Mesendoderm (in vitro differentiated cells): ENCODE data around the gene NBPF1.
"Not testable (repeated sequence)": the region's sequence is repeated elsewhere in the genome, so short reads cannot be mapped to it uniquely, and the experiment has no call there.

Experiments
- DNase-seq: peaks from one replicate; pipeline ENCODE4 v3.0.0; 2013
- H2AK5ac ChIP-seq: 2 replicates; pipeline ENCODE4 v1.6.1; 2013; ENCODE audit warnings: low read length, inconsistent platforms
- H2BK120ac ChIP-seq: 2 replicates; pipeline ENCODE4 v1.6.1; 2013; ENCODE audit warnings: low read depth, mild to moderate bottlenecking, low read length, moderate library complexity, mixed read lengths
- H2BK15ac ChIP-seq: replicated peaks from 2 replicates; pipeline ENCODE4 v1.6.1; 2013; ENCODE audit warnings: low read depth, mild to moderate bottlenecking, moderate library complexity
- H2BK5ac ChIP-seq: 2 replicates; pipeline ENCODE4 v1.6.1; 2013; ENCODE audit warnings: low read length, inconsistent platforms
- H3K18ac ChIP-seq: 2 replicates; pipeline ENCODE4 v1.6.1; 2013; ENCODE audit warnings: mild to moderate bottlenecking, low read length, mixed read lengths
- H3K23ac ChIP-seq: one replicate; pipeline ENCODE4 v1.6.1; 2013; ENCODE audit warnings: low read length
- H3K27ac ChIP-seq: 2 replicates; pipeline ENCODE4 v1.5.1; 2013; ENCODE audit warnings: low read depth, mild to moderate bottlenecking, inconsistent platforms, low read length, moderate library complexity
- H3K27me3 ChIP-seq: 2 replicates; pipeline ENCODE4 v1.6.1; 2013; ENCODE audit warnings: low read length, control low read depth, mild to moderate bottlenecking, inconsistent platforms; ENCODE audit not compliant: insufficient read depth, poor library complexity
- H3K36me3 ChIP-seq: 2 replicates; pipeline ENCODE4 v1.6.1; 2013; ENCODE audit warnings: low read length, inconsistent platforms; ENCODE audit not compliant: control insufficient read depth, insufficient read depth
- H3K4ac ChIP-seq: one replicate; pipeline ENCODE4 v1.6.1; 2013; ENCODE audit warnings: low read depth, mild to moderate bottlenecking, low read length, moderate library complexity
- H3K4me1 ChIP-seq: 2 replicates; pipeline ENCODE4 v1.6.1; 2013; ENCODE audit warnings: low read depth, low read length, inconsistent platforms; ENCODE audit not compliant: control insufficient read depth
- H3K4me2 ChIP-seq: 2 replicates; pipeline ENCODE4 v1.6.1; 2013; ENCODE audit warnings: low read length
- H3K4me3 ChIP-seq: 2 replicates; pipeline ENCODE4 v1.5.1; 2013; ENCODE audit warnings: mild to moderate bottlenecking, low read length
- H3K56ac ChIP-seq: one replicate; pipeline ENCODE4 v1.6.1; 2013; ENCODE audit warnings: low read length
- H3K79me1 ChIP-seq: 2 replicates; pipeline ENCODE4 v1.6.1; 2013; ENCODE audit warnings: low read length, inconsistent platforms
- H3K79me2 ChIP-seq: 2 replicates; pipeline ENCODE4 v1.6.1; 2013; ENCODE audit warnings: mild to moderate bottlenecking, low read length; ENCODE audit not compliant: control insufficient read depth, insufficient read depth
- H3K9ac ChIP-seq: 2 replicates; pipeline ENCODE4 v1.6.1; 2013; ENCODE audit warnings: low read length, inconsistent platforms
- H4K5ac ChIP-seq: one replicate; pipeline ENCODE4 v1.6.1; 2013; ENCODE audit warnings: low read length
- H4K8ac ChIP-seq: one replicate; pipeline ENCODE4 v1.6.1; 2013; ENCODE audit warnings: low read depth, mild to moderate bottlenecking, control low read depth, low read length, moderate library complexity
- WGBS: extraction: QIAGEN DNeasy Blood & Tissue Kit; methylation state at CpG from one replicate; pipeline ENCODE4 v1.1.7; 2013; ENCODE audit warnings: low lambda C conversion rate, missing lambda C conversion rate; ENCODE audit not compliant: insufficient coverage; ENCODE audit errors: extremely low coverage; 5-methylcytosine and 5-hydroxymethylcytosine counted together

The NBPF1 gene

GRCh38 chr1:16520435-16521287 lies 92.7 kb downstream of the NBPF1 start:
- not testable (repeated sequence) for H2BK5ac ChIP-seq, H3K27me3 ChIP-seq, H3K79me1 ChIP-seq, H2BK120ac ChIP-seq, H4K8ac ChIP-seq, H4K5ac ChIP-seq, H2BK15ac ChIP-seq, H3K27ac ChIP-seq, H2AK5ac ChIP-seq, H3K18ac ChIP-seq, H3K4me1 ChIP-seq, H3K79me2 ChIP-seq, H3K36me3 ChIP-seq, H3K23ac ChIP-seq
- Histone ChIP-seq H3K4me2 (peak overlapping the region; percentile 21), H3K4me3 (peak overlapping the region; percentile 40), H3K56ac (peak overlapping the region; percentile 71), H3K9ac (peak overlapping the region; percentile 42), H3K4ac (peak overlapping the region; percentile 49)
- no CpG with 5 or more reads among the region's 48 CpGs for WGBS
- DNase-seq, result peak; percentile 87

GRCh38 chr1:16519255-16519951 lies 94.0 kb downstream of the NBPF1 start:
- not testable (repeated sequence) for H3K4me1 ChIP-seq, DNase-seq, H2BK15ac ChIP-seq, H3K9ac ChIP-seq, H2AK5ac ChIP-seq, H3K18ac ChIP-seq, H3K56ac ChIP-seq, H3K79me1 ChIP-seq, H3K27me3 ChIP-seq, H3K27ac ChIP-seq, H3K4ac ChIP-seq, H3K4me2 ChIP-seq, H3K36me3 ChIP-seq, H3K4me3 ChIP-seq, H4K8ac ChIP-seq, H3K79me2 ChIP-seq, H2BK120ac ChIP-seq, H4K5ac ChIP-seq, H2BK5ac ChIP-seq, H3K23ac ChIP-seq
- no CpG with 5 or more reads among the region's 6 CpGs for WGBS

- DNase-seq, H3K9ac ChIP-seq, H2BK15ac ChIP-seq, H3K36me3 ChIP-seq, H3K4me1 ChIP-seq, H4K8ac ChIP-seq, H2BK120ac ChIP-seq, H3K4me3 ChIP-seq, H3K79me1 ChIP-seq, H3K18ac ChIP-seq, H3K27me3 ChIP-seq, H3K79me2 ChIP-seq, H3K23ac ChIP-seq, H3K56ac ChIP-seq, H3K4me2 ChIP-seq, H3K27ac ChIP-seq, H3K4ac ChIP-seq, H2AK5ac ChIP-seq, H4K5ac ChIP-seq, H2BK5ac ChIP-seq: not testable (repeated sequence)
- no CpG with 5 or more reads among the region's 3 CpGs for WGBS
Measured at GRCh38 chr1:16518913-16519254, 94.5 kb downstream of the NBPF1 start.

GRCh38 chr1:16516694-16517410 lies 96.5 kb downstream of the NBPF1 start:
- H3K79me1 ChIP-seq, H4K5ac ChIP-seq, H3K56ac ChIP-seq, H3K4ac ChIP-seq, H3K4me2 ChIP-seq, H2AK5ac ChIP-seq, H3K9ac ChIP-seq, H2BK5ac ChIP-seq, H4K8ac ChIP-seq, H3K23ac ChIP-seq, H2BK120ac ChIP-seq, H3K4me3 ChIP-seq, H2BK15ac ChIP-seq, H3K4me1 ChIP-seq, DNase-seq, H3K18ac ChIP-seq, H3K79me2 ChIP-seq, H3K27ac ChIP-seq, H3K27me3 ChIP-seq, H3K36me3 ChIP-seq: not testable (repeated sequence)
- no CpG with 5 or more reads among the region's 5 CpGs for WGBS

GRCh38 chr1:16514107-16515055 lies 99.0 kb downstream of the NBPF1 start, which contains the start of gene RNU1-1:
TSS of gene RNU1-1 (minus strand) at chr1:16514285.
- Histone ChIP-seq H3K27ac (peak within 1 kb of the TSS; percentile 83), H3K9ac (peak within 1 kb of the TSS; percentile 30), H3K56ac (peak within 1 kb of the TSS; percentile 65), H2BK5ac (peak within 1 kb of the TSS; percentile 83), H3K4ac (peak within 1 kb of the TSS; percentile 36)
- not testable (repeated sequence) for H3K18ac ChIP-seq, H3K36me3 ChIP-seq, H2BK15ac ChIP-seq, H3K79me1 ChIP-seq, H3K27me3 ChIP-seq, H3K23ac ChIP-seq, H4K8ac ChIP-seq, H3K4me1 ChIP-seq, H3K4me2 ChIP-seq, H3K79me2 ChIP-seq, H3K4me3 ChIP-seq, H4K5ac ChIP-seq, H2AK5ac ChIP-seq, H2BK120ac ChIP-seq
- DNase-seq, result peak; percentile 89
- WGBS, result no CpG with 5 or more reads among the region's 40 CpGs
